Measurements from ENCODE around the gene RBM20.

The RBM20 gene

DNA sequence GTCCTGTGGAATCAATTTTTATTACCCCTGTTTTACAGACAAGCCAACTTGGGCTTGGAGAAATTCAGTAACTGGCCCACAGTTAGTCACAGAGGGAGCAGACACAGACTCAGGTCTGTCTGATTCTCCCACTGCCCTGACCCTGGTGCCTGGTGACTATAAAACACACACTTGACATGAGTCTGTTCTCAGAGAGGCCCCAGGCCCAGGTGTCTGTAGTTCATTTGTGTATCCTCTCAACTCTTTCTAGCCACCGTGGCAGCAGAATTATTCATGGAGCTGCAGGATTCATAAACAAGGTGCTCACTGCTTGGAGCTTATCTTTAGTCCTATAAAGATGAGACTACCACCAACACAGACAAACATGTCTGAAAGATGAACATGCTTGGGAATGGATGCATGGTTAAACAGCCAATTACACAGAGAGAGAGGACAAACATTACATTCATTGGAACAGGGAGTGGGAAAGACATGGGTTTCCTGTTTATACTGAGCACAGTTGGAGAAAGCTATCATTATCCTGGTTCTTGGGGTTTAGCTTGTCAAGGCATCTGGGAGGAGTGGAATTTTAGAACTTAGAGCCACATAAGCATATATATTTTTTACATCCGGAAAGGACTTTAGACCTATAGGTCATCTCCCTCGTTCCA lies 148.5 kb downstream of the RBM20 start:
- DNase-seq = no peak

DNA sequence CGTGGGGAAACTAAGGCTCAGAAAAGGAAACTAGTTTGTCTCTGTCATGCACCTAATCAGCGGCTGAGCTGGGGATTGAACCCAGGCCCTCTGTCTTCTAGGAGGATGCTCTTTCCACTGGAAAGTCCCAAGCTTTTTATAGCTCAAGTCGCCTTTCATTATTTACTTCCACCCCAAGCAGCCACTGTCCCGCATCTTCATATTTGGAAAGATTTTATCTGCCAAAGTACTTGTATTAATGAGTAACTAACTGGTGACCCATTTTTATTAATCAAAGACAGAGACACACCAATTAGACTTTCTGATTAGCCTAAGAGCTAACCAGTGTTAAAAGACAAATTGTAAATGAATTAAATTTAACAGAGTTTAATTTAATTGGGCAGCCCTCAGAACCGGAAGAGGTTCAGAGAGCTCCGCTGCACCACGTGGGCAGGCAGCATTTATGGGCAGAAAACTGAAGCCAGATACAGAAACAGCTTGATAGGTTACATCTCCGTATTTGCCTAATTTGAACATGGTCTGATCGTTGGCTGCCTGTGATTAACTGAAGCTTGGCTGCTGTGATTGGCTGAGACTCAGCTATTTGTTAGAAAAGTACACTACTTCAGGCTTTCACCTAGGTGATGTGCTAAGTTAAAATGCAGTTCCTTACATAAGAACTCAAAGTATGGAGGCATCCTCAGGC lies 149.1 kb downstream of the RBM20 start:
- DNase-seq = no peak

DNA sequence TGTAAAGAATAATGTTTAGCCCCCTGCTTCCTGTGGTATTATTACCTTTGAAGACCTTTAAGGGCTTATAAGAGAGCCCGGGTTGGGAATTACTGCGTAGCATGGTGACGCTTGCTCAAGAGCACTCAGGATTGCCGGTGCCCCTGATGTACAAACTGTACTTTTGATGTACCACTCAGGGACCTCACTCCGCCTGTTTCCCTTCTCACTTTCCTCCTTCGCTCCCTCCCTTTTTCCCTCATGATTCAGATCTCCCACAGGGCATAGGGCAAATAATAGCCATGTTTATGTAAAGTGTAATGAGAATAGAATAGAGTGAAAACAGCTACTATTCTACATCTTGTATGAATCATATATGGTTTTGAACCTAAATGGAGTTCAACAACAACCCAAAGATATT lies 149.8 kb downstream of the RBM20 start:
- no peak for DNase-seq

DNA sequence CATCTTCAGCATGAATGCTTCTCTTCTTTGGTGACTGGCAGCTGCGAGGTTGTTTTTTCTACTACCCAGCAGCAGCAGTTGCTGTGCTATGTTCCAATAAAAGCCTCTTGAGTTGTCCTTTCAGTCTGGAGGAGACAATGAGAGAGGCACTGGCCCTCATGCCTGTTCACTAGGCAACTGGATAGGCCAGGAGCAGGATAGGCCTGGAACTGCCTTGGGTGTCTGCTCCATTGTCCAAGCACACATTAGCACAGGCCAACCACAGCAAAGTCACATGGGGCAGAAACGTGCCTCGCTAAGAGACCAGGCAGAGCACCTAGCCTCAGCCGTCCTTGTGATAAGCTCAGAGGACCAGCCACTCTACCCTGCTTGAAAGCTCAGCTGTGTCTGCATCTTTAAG lies 150.7 kb downstream of the RBM20 start:
- no peak for DNase-seq

DNA sequence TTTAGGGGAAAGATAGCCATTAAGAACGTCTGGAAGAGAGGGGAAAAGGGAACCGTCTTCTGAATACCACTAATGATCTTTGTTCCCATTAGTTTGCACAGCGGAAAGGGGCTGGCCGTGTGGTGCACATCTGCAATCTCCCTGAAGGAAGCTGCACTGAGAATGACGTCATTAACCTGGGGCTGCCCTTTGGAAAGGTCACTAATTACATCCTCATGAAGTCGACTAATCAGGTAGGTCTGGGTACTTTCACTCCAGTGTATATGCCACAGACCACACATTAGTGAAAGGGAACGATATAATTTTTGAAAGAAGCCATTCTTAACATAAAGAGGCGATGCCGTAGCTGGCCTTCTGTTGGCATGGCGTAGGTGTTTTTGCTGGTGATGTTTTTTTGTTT lies 153.3 kb downstream of the RBM20 start:
- no peak for DNase-seq

DNA sequence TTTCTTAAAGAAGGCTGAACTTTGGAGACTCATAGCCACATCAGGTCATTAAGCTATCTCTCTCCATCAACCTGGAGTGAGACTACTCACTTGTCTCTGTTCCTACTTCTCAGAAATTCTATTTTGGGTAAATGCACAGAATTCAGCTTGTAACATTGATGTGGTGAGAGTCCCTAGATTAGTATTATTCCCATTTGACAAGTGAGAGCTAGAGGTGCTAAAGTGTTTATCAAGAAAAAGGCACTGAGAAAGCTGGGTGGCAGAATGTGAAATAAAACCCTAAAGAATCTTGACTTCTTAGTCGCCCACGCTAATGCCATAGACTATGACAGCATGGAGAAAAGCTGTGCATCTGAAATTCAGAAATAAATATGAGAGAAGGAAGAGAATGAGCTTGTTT lies 154.2 kb downstream of the RBM20 start:
- no peak for DNase-seq

DNA sequence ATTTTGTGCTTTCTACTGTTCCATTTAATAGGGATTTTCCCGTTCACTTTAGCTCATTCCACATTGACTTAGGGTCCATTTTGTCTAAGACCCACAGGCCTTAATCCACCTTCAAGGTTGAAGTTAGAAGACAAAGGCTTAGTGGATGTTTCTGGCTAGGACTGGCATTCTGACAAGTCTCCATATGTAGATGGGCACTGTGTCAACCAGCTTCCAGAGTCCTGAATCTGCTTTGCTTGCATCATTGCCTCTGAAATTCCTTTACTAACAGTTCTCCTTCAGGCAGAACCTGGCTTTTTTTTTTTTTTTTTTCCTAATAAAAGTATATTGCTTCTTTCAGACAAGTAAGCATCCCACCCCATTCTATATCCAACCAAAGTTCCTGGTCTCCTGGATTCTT lies 158.0 kb downstream of the RBM20 start:
- no peak for DNase-seq

DNA sequence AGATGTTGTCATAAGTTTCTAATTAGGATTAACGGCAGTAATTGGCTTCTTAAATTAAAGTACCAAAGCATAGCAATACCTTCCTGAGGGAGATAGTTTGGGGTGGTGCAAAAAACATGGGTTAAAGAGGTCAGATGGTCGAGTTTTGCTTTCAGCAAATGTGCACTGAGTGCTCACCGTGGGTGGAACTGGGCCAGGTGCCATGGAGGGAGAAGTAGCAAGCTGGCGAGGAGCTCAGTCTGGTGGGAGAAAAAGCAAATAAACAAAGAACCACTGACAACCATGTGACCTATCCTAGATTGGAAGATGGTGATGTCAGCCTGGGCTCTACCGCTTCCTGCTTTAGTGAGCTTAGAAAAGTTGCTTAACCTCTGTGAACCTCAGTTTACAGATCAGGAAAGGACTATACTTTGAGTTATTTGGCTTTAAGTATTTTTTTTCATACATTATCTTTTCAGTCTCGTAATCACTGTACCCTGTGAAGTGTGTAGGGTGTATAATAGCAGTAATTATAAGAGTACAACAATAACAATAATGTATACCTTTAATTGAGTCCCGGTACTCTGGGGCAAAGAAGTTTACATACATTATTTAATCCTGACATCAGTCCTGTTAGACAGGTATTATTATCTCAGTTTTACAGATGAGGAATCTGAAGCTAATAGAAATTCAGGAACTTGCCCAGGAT lies 158.6 kb downstream of the RBM20 start:
- DNase-seq = no peak

DNA sequence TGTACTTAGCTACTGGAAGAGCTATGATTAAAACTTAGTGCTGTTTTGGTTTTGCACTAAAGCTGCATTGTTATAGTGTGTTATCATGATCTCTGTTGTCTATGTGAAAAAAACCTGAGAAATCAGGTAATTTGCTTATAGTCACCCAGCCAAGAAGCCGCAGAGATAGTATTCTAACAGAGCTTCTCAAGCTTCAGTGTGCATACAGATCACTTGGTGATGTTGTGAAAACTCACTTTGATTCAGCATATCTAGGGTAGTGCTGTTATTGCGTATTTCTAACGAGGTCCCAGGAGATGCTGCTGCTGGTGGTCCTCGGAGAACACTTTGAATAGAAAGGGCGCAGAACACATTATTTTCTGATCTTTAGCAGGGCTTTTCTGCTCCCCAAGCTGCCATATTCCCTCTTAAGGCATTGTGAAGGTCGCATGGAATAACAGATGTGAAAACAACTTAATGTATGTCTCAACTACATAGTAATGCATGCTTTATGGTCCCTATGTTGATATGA lies 159.2 kb downstream of the RBM20 start:
- DNase-seq = no peak

GRCh38 chr10:110803830-110804338 lies 159.7 kb downstream of the RBM20 start:
- no peak for DNase-seq

- no peak for DNase-seq
Measured at GRCh38 chr10:110804376-110804775, 160.2 kb downstream of the RBM20 start.

GRCh38 chr10:110805292-110805691 lies 161.2 kb downstream of the RBM20 start:
- DNase-seq = no peak

GRCh38 chr10:110806335-110806734 lies 162.2 kb downstream of the RBM20 start:
- DNase-seq = no peak

GRCh38 chr10:110808123-110808522 lies 164.0 kb downstream of the RBM20 start:
- DNase-seq = no peak

DNA sequence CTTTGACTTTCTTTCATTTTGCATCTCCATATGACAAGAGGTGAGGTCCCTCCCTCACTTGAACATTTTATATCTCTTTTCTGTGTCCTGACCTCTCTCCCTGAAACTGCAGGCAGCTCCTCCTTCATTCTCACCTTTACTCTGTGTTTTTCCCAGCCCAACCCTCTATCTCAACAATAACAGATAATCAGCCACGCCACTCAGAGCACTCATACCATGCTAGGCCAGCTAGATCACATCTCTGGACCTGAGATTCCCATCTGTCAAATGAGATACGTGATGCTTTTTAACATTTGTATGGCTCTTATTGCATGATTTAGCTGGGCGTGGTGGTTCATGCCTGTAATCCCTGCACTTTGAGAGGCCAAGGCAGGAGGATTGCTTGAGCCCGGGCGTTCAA lies 164.5 kb downstream of the RBM20 start:
- no peak for DNase-seq

GRCh38 chr10:110810625-110811024 lies 166.5 kb downstream of the RBM20 start:
- no peak for DNase-seq

GRCh38 chr10:110811791-110812581 lies 167.8 kb downstream of the RBM20 start:
- DNase-seq = no peak

DNA sequence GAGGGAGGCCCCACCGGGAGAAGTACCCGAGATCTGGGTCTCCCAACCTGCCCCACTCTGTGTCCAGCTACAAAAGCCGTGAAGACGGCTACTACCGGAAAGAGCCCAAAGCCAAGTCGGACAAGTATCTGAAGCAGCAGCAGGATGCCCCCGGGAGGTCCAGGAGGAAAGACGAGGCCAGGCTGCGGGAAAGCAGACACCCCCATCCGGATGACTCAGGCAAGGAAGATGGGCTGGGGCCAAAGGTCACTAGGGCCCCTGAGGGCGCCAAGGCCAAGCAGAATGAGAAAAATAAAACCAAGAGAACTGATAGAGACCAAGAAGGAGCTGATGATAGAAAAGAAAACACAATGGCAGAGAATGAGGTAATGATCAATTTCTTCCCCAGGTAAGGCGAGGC lies 168.4 kb downstream of the RBM20 start:
- DNase-seq = no peak

DNA sequence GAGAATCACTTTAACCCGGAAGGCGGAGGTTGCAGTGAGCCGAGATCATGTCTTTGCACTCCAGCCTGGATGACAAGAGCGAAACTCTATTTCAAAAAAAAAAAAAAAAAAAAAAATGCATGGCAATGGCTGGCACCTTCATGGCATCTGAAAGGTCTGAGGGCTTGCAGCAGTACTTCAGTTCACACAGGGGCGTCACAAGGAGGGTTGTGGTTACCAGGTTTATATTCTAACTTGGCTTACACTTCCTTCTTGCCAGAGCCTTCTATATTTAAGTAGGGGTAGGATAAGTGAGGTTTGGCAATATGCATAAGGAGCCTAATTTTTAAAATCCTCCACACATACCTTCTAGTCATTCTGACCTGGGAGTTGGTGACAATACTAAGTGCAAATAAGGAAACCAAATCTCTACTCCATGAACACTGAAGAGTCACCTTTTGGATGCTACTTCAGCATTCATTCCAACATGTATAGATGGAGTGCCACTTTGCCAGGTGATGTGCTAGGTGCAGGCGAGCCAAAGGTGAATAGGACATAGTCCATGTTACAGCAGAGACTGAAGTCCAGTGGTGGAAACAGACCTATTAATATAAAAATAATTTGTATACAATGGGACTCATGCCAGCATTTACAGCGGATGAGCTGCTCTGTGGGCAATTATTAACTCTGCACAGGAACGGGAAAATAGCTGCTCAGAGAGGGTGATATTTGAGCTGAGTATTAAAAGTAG lies 169.8 kb downstream of the RBM20 start:
- no peak for DNase-seq

DNA sequence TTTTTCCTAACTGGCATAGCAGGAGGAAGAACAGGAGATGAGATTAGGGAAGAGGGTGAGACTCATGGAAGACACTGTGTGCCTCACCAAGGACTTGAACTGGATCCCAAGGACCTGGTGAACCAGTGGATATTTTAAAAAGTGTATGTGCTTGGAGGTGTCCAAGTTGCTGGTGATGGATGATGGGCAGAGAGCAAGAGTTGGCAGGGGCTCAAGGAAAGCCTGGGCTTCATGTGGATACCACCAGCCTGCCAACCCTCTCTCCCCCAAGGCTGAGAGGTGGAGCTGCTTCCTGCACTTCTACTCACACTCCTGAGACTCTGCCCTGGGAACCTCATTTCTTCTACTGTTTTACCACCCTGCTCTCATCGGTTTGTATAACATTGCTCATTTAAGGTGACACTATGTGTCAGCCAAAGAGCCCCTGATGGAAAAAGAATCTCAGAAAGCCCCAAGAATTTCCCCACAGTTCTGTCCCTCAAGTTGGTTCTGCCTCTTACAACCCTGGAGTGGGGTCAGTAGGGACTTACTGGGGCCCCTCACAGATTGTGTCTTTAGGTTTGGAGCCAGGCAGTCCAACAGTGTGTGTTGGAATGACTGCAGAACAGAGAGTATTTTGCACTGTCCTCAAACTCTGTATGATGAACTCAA lies 171.3 kb downstream of the RBM20 start:
- DNase-seq = no peak

GRCh38 chr10:110817614-110818013 lies 173.5 kb downstream of the RBM20 start:
- no peak for DNase-seq

Measured in stimulated activated CD4-positive, alpha-beta T cell treated with anti-CD3 and anti-CD28 coated beads, Interleukin-2, amount 100 ng/mL, for 48 hours (primary cell).